Epidermal melanocyte (primary cell): ENCODE data around the gene CEP83.
A peak's percentile ranks its signal among the peaks of the same experiment; 100 is the strongest.
"Not testable (repeated sequence)": the region's sequence is repeated elsewhere in the genome, so short reads cannot be mapped to it uniquely, and the experiment has no call there.

Experiments used
- DNase-seq: peaks from one replicate; pipeline ENCODE4 v3.0.0; 2011; ENCODE audit warnings: low spot score; ENCODE audit not compliant: insufficient read length

The CEP83 gene

DNA sequence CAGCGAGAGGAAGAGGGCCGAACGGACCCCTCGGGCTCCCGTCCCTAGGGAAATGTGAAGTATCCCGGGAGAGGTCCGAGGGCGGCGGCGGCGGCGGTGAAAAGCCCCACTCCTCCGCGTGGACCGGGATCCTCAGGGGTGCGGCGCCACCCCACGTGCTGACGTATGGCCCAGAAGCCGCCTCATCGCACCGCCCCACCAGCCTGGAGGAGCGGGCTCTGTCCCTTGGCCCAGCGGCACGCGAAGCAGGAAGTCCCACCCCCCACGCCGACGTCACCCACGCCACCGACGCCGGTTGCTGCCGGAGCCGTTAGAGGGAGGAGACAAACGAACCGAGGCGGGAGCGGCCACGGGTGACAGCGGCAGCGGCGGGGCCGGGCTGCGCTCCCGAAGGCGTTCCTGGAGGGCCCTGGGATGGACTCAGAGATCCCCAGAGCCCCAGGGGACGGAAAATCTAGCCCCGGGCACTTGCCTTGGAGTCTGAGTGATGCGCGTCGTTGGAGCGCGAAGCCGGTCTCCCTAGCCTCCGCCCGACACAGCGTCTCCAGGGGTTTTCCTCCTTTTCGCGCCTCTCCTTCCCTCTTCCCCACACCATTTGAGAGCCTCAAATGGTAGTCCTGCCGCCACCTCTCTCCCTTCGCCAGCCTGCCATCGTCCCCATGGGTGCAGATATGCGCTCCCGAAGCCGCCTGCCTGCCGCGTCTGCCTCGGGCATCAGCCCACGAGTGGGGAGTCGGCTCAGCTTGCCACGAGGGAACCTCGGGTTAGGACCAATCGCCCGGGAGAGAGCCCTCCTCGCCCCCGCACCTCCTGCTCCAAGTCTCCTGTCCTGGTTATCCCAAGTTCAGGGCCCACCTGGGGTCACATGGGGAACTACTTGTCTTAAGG lies at the start of gene CEP83:
TSS of gene CEP83 (minus strand) at position 140 of the 888 bp plus-strand sequence. CDS start 47,377 bp downstream, outside the sequence.
- DNase-seq = peak; percentile 89

GRCh38 chr12:94509317-94509716 lies 49.6 kb upstream of the CEP83 start:
- no peak for DNase-seq

DNA sequence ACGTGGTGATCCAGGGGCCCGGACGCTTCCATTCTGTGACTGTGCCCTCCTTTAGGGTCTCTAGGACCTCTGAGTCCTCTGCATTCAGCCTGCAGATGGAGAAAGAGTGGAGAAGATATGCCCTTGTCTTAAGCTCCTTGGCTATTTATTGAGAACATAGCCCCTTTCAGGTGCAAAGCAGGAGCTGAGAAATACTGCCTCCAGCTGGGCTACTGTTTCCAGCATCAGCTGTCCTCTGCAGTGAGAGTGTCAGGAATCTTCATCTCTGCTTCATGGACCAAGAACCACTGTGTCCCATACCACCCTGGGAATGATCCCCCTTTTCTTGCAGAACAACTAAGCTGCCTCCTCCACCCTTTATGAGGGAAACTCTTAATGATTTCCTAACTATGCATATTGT lies 47.8 kb upstream of the CEP83 start:
- no peak for DNase-seq

- DNase-seq = no peak
These were observed 44.7 kb upstream of the CEP83 start for GRCh38 chr12:94504386-94504785.

- no peak for DNase-seq
These were observed 44.0 kb upstream of the CEP83 start for GRCh38 chr12:94503619-94504018.

GRCh38 chr12:94500831-94501567 lies 41.3 kb upstream of the CEP83 start:
- no peak for DNase-seq

DNA sequence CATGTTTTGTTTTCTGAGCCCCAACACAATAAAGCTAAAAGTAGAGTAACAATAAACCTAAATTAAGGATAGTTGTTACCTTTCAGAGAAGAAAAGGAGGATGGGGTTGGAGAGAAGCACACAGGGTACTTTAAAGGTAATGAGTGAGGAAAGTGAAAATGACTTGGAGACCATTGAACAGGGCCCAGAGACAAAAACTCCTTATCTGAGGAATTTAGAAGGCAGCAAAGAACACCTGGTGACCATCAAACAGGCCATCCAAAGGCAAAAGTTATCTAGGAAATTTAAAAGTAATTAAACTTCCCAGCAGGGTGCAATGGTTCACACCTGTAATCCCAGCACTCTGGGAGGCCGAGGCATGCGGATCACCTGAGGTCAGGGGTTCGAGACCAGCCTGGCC lies 39.0 kb upstream of the CEP83 start:
- no peak for DNase-seq

GRCh38 chr12:94498073-94498472 lies 38.4 kb upstream of the CEP83 start:
- DNase-seq = no peak

- no peak for DNase-seq
These were observed 35.9 kb upstream of the CEP83 start for GRCh38 chr12:94495445-94496115.

DNA sequence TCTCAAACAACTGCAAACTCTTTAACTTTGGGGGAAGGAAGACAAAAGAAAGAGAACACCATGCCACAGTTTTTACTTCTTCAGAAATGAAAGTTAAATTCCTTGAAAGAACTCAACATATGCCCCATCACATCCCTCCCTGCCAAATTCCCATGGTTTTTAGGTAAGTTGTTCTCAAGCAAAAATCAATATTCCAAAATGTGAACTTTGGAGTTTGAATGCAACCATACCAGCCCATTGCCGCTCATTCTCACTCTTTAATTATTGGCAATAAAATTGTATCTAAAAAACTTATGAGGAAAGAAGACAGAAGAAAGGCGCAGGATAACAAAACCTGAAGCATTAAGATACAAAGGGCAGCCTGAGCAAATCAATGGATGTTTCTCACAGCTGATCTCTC lies 31.8 kb upstream of the CEP83 start:
- no peak for DNase-seq

- no peak for DNase-seq
These were observed 28.8 kb upstream of the CEP83 start for GRCh38 chr12:94488463-94488862.

GRCh38 chr12:94481734-94482133 lies 22.1 kb upstream of the CEP83 start:
- peak; percentile 40 for DNase-seq

GRCh38 chr12:94469522-94469921 lies 9.9 kb upstream of the CEP83 start:
- no peak for DNase-seq

GRCh38 chr12:94460616-94460959 lies 921 bp upstream of the CEP83 start:
- DNase-seq = no peak

GRCh38 chr12:94458877-94459727 lies 565 bp downstream of the CEP83 start:
- no peak for DNase-seq

DNA sequence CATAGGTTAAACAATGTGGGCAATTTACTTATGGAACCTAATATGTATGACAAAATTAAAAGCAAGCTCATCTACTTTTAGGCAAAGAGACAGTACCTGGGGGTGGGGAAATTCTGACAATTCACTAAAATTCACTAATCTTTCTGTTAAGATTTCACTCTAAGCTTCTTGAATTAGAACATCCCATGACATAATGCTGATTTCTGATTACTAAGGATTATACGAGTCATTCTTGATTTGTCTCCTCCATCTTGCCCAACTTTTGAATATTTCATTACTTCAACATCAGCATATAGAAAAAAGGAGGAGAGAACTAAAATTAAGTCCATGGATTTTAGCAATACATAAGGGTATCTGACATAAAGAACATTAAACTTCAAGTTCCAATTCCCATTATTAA lies 2.4 kb downstream of the CEP83 start:
- no peak for DNase-seq

DNA sequence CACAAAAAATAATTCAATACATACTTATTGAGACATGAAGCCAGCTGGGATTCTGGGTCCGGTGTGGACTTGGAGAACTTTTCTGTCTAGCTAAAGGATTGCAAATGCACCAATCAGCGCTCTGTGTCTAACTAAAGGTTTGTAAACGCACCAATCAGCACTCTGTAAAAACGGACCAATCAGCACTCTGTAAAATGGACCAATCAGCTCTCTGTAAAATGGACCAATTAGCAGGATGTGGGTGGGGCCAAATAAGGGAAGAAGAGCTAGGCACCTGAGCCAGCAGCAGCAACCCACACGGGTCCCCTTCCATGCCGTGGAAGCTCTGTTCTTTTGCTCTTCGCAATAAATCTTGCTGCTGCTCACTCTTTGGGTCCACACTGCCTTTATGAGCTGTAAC lies 5.3 kb downstream of the CEP83 start:
- not testable (repeated sequence) for DNase-seq

GRCh38 chr12:94445662-94446061 lies 14.0 kb downstream of the CEP83 start:
- DNase-seq = no peak

- DNase-seq = no peak
These were observed 22.4 kb downstream of the CEP83 start for GRCh38 chr12:94437303-94437702.

GRCh38 chr12:94435511-94435927 lies 24.1 kb downstream of the CEP83 start:
- no peak for DNase-seq

GRCh38 chr12:94434171-94434570 lies 25.5 kb downstream of the CEP83 start:
- DNase-seq = no peak
